SK-N-SH (cell line): ENCODE data around the gene IL18R1. TPM values are rescaled to one million over a fixed set of nuclear protein-coding genes. Genes with fewer than 3 reads are reported as not detected.

ENCODE experiments used
- CTCF ChIA-PET: fragments of 300-600, 350-600 bp; formaldehyde crosslinking; extraction: SDS; loops from one replicate; lab custom pipeline; 2021; lab: Yijun Ruan, JAX
- POLR2A ChIA-PET: fragments of 350-600 bp; sonication (Branson Sonifier 250); formaldehyde crosslinking; extraction: SDS; loops from one replicate; lab custom pipeline; 2020; ENCODE audit warnings: antibody characterized with exemption, inconsistent platforms; lab: Yijun Ruan, JAX
- DNase-seq: peaks from one replicate; pipeline ENCODE4 v3.0.0; 2012
- H2AFZ ChIP-seq: fragments of 200-600 bp; sonication (generic); 2 replicates; pipeline ENCODE4 v1.8.1; 2016; ENCODE audit warnings: antibody characterized with exemption, mild to moderate bottlenecking, low read depth
- H3F3A ChIP-seq: fragments of 200-600 bp; sonication (generic); replicated peaks from 2 replicates; pipeline ENCODE3; 2016; ENCODE audit warnings: antibody characterized with exemption, mild to moderate bottlenecking; ENCODE audit not compliant: insufficient read depth
- H3K27ac ChIP-seq, 2 experiments: fragments of 200-500 bp in 1 of 2; fragments of 200-600 bp in 1 of 2; sonication (Bioruptor generic) in 1 of 2; sonication (generic), shearing (Covaris generic) in 1 of 2; 2 replicates each; pipeline versions ENCODE4 v1.5.1 to v1.6.1; 2014 to 2016; ENCODE audit warnings: low read depth in 2 of 2, inconsistent platforms in 1 of 2, low read length in 1 of 2, mild to moderate bottlenecking in 1 of 2, mixed read lengths in 1 of 2
- H3K27me3 ChIP-seq: fragments of 200-600 bp; sonication (generic), shearing (Covaris generic); 2 replicates; pipeline ENCODE4 v1.6.1; 2016; ENCODE audit warnings: mixed run types; ENCODE audit not compliant: insufficient read depth
- H3K36me3 ChIP-seq, 2 experiments: fragments of 200-500 bp in 1 of 2; fragments of 200-600 bp in 1 of 2; sonication (Bioruptor generic) in 1 of 2; sonication (generic) in 1 of 2; replicated peaks in 1 of 2; 2 replicates each; pipeline versions ENCODE3 to v1.5.1; 2014 to 2016; ENCODE audit warnings: low read length in 1 of 2, mild to moderate bottlenecking in 1 of 2; ENCODE audit not compliant: insufficient read depth in 2 of 2, control insufficient read depth in 1 of 2
- H3K4me1 ChIP-seq, 2 experiments: fragments of 200-500 bp in 1 of 2; fragments of 200-600 bp in 1 of 2; sonication (Bioruptor generic) in 1 of 2; sonication (generic), shearing (Covaris generic) in 1 of 2; 2 replicates each; pipeline versions ENCODE4 v1.5.1 to v1.6.1; 2014 to 2016; ENCODE audit warnings: low read depth in 1 of 2, low read length in 1 of 2, mixed run types in 1 of 2; ENCODE audit not compliant: insufficient read depth in 2 of 2, control insufficient read depth in 1 of 2
- H3K4me2 ChIP-seq: fragments of 200-600 bp; sonication (generic), shearing (Covaris generic); 2 replicates; pipeline ENCODE4 v1.6.1; 2017; ENCODE audit warnings: mixed run types
- H3K4me3 ChIP-seq, 2 experiments: fragments of 200-500 bp in 1 of 2; fragments of 200-600 bp in 1 of 2; sonication (Bioruptor generic) in 1 of 2; sonication (generic), shearing (Covaris generic) in 1 of 2; 2 replicates each; pipeline versions ENCODE4 v1.5.1 to v1.8.1; 2014 to 2016; ENCODE audit warnings: low read depth in 2 of 2, inconsistent platforms in 1 of 2, low read length in 1 of 2, mild to moderate bottlenecking in 1 of 2, mixed read lengths in 1 of 2, moderate library complexity in 1 of 2
- H3K79me2 ChIP-seq: fragments of 200-600 bp; sonication (generic); 2 replicates; pipeline ENCODE4 v1.8.1; 2017; ENCODE audit warnings: mild to moderate bottlenecking; ENCODE audit not compliant: insufficient read depth
- H3K9ac ChIP-seq: fragments of 200-600 bp; sonication (generic); 2 replicates; pipeline ENCODE4 v1.6.1; 2017; ENCODE audit warnings: mixed run types
- H3K9me2 ChIP-seq: fragments of 200-600 bp; sonication (generic); 2 replicates; pipeline ENCODE4 v1.6.1; 2017; ENCODE audit warnings: mixed run types
- H3K9me3 ChIP-seq: fragments of 200-600 bp; sonication (generic); 2 replicates; pipeline ENCODE4 v1.6.1; 2017; ENCODE audit warnings: mixed run types, mild to moderate bottlenecking, moderate library complexity
- H4K20me1 ChIP-seq: fragments of 200-600 bp; sonication (generic); 2 replicates; pipeline ENCODE4 v1.6.1; 2017; ENCODE audit warnings: mild to moderate bottlenecking, mixed run types; ENCODE audit not compliant: insufficient read depth
- CTCF ChIP-seq: fragments of 200-600 bp; sonication (generic); IDR thresholded peaks from 2 replicates; pipeline ENCODE4 v1.6.1; 2017; ENCODE audit warnings: antibody characterized with exemption, mild to moderate bottlenecking, moderate library complexity
- FOSL2 ChIP-seq: IDR thresholded peaks from 2 replicates; pipeline ENCODE4 v1.4.0; 2012; ENCODE audit warnings: low read depth, mild to moderate bottlenecking, moderate library complexity, borderline replicate concordance
- FOXM1 ChIP-seq: IDR thresholded peaks from 2 replicates; pipeline ENCODE4 v1.4.0; 2012; ENCODE audit warnings: low read depth, mild to moderate bottlenecking
- GATA2 ChIP-seq: sonication (generic); formaldehyde crosslinking; IDR thresholded peaks from 2 replicates; pipeline ENCODE4 v1.5.0; 2020; ENCODE audit warnings: mild to moderate bottlenecking, missing genetic modification reagents
- IRF3 ChIP-seq: fragments of 150-350 bp; IDR thresholded peaks from 2 replicates; pipeline ENCODE4 v1.6.1; 2016; ENCODE audit warnings: mild to moderate bottlenecking, low read depth, low read length
- JUND ChIP-seq: IDR thresholded peaks from 2 replicates; pipeline ENCODE4 v1.4.0; 2012
- MAX ChIP-seq: IDR thresholded peaks from 2 replicates; pipeline ENCODE4 v1.4.0; 2012; ENCODE audit warnings: low read depth
- MXI1 ChIP-seq: IDR thresholded peaks from 2 replicates; pipeline ENCODE4 v1.6.1; 2012; ENCODE audit warnings: mild to moderate bottlenecking, low read depth, low read length, improper control_type of control experiment
- PBX3 ChIP-seq: IDR thresholded peaks from 2 replicates; pipeline ENCODE4; 2012
- RCOR1 ChIP-seq: fragments of 150-350 bp; IDR thresholded peaks from 2 replicates; pipeline ENCODE4 v1.6.1; 2017; ENCODE audit warnings: antibody characterized with exemption, low read length
- REST ChIP-seq: IDR thresholded peaks from 2 replicates; pipeline ENCODE4 v1.6.1; 2012; ENCODE audit warnings: mild to moderate bottlenecking, low read depth, low read length, moderate library complexity
- RFX5 ChIP-seq: IDR thresholded peaks from 2 replicates; pipeline ENCODE4 v1.6.1; 2012; ENCODE audit warnings: mild to moderate bottlenecking, improper control_type of control experiment, low read length
- TAF1 ChIP-seq: IDR thresholded peaks from 2 replicates; pipeline ENCODE4 v1.6.1; 2012; ENCODE audit warnings: low read depth, mild to moderate bottlenecking, low read length, moderate library complexity, borderline replicate concordance
- USF1 ChIP-seq: IDR thresholded peaks from 2 replicates; pipeline ENCODE4 v1.4.0; 2012; ENCODE audit warnings: low read depth, borderline replicate concordance
- ZBTB33 ChIP-seq: IDR thresholded peaks from 2 replicates; pipeline ENCODE4 v1.4.0; 2012; ENCODE audit warnings: low read depth, borderline replicate concordance
- WGBS: methylation state at CpG from one replicate; pipeline ENCODE4 v1.1.6; 2017; ENCODE audit warnings: low lambda C conversion rate; 5-methylcytosine and 5-hydroxymethylcytosine counted together
- polyA plus RNA-seq, 3 experiments: library from polyadenylated mRNA; depleted of rRNA; stranded (reverse); fragments of >200 nt; gene quantifications; 2 replicates each; pipeline ENCODE4 v1.2.3, GENCODE V29; 2012

Gene IL18R1
- polyA plus RNA-seq, 1 of the 3 experiments (the other 2 are of a cell fraction): not detected

- H3K27me3 ChIP-seq: peaks cover 5% of the 10 kb centered on the region; the same call in 1 of the 2 replicates
- no peaks in the 10 kb centered on the region for H3F3A ChIP-seq
- H3K27ac ChIP-seq: no peak overlapping the region
- H3K4me3 ChIP-seq: no peak overlapping the region
- ChIA-PET CTCF (no interaction called here), POLR2A (no interaction called here)
- DNase-seq: no peak
- H3K79me2 ChIP-seq: no peaks in the 10 kb centered on the region
- H2AFZ ChIP-seq: no peak overlapping the region
- no peaks in the 10 kb centered on the region for H3K36me3 ChIP-seq
- H3K9me2 ChIP-seq: no peaks in the 10 kb centered on the region
- H3K9ac ChIP-seq: no peak overlapping the region
- TF ChIP-seq ZBTB33: no peak
- TF ChIP-seq USF1: no peak
- no peak for TF ChIP-seq MAX
- TF ChIP-seq RCOR1: no peak
- no peak for TF ChIP-seq RFX5
- no peak for TF ChIP-seq FOXM1
- no peak for TF ChIP-seq TAF1
- no peak for TF ChIP-seq PBX3
- TF ChIP-seq REST: no peak
- TF ChIP-seq JUND: no peak
- TF ChIP-seq IRF3: no peak
- TF ChIP-seq CTCF: no peak
- TF ChIP-seq GATA2 (CRISPR knock-in tag): no peak
- no peak for TF ChIP-seq FOSL2
- no peak for TF ChIP-seq MXI1
- H3K4me2 ChIP-seq: no peak overlapping the region
- H3K4me1 ChIP-seq: no peaks in the 10 kb centered on the region
- no peaks in the 10 kb centered on the region for H3K9me3 ChIP-seq
- no peaks in the 10 kb centered on the region for H4K20me1 ChIP-seq
- WGBS: 2% methylated on average over 1 of the region's 1 CpG
These were observed 37.3 kb downstream of the IL18R1 start for GRCh38 chr2:102392942-102393341.
